WTC11 (cell line): ENCODE results near the gene BEGAIN. TPM values are rescaled to one million over a fixed set of nuclear protein-coding genes. Genes with fewer than 3 reads are reported as not detected.

Experiments
- ATAC-seq: fragments of 200-7000 bp; cut with Tn5 transposase; 2 replicates; pipeline ENCODE4 v1.10.0; 2021; ENCODE audit warnings: mild to moderate bottlenecking, moderate library complexity
- CTCF ChIA-PET: fragments of 300-600 bp; sonication (Branson Sonifier 250); formaldehyde crosslinking; loops from one replicate; lab custom pipeline; 2021; ENCODE audit warnings: antibody characterized with exemption; lab: Charles Lee
- POLR2A ChIA-PET: fragments of 350-600 bp; sonication (Branson Sonifier 250); formaldehyde crosslinking; loops from one replicate; lab custom pipeline; 2021; ENCODE audit warnings: antibody characterized with exemption; lab: Charles Lee
- DNase-seq: peaks from one replicate; pipeline ENCODE4 v3.0.0; 2021; ENCODE audit warnings: low spot score
- H3K27ac Mint-ChIP-seq: 2 replicates; pipeline ENCODE4 v1.8.0; 2021; ENCODE audit warnings: mixed read lengths
- H3K27me3 Mint-ChIP-seq: 2 replicates; pipeline ENCODE4 v1.8.0; 2021; ENCODE audit warnings: low read depth, mild to moderate bottlenecking, moderate library complexity, mixed read lengths
- H3K36me3 Mint-ChIP-seq: 2 replicates; pipeline ENCODE4 v1.8.0; 2021; ENCODE audit warnings: mixed read lengths
- H3K4me1 Mint-ChIP-seq: 2 replicates; pipeline ENCODE4 v1.8.0; 2022; ENCODE audit warnings: mixed read lengths
- H3K4me3 Mint-ChIP-seq: 2 replicates; pipeline ENCODE4 v1.8.0; 2021; ENCODE audit warnings: mild to moderate bottlenecking, moderate library complexity, mixed read lengths
- H3K9me3 Mint-ChIP-seq: 2 replicates; pipeline ENCODE4 v1.8.0; 2021; ENCODE audit warnings: mixed read lengths
- ARID4B ChIP-seq: sonication (generic); formaldehyde crosslinking; IDR thresholded peaks from 2 replicates; pipeline ENCODE4 v1.8.0; 2023; ENCODE audit warnings: missing genetic modification reagents, mild to moderate bottlenecking, borderline replicate concordance
- CBFB ChIP-seq: sonication (generic); formaldehyde crosslinking; IDR thresholded peaks from 2 replicates; pipeline ENCODE4 v1.8.1; 2022; ENCODE audit warnings: mild to moderate bottlenecking, low read depth, missing genetic modification reagents
- E2F5 ChIP-seq: sonication (generic); formaldehyde crosslinking; IDR thresholded peaks from 2 replicates; pipeline ENCODE4 v1.8.1; 2022; ENCODE audit warnings: mild to moderate bottlenecking, moderate library complexity, missing genetic modification reagents
- ELF4 ChIP-seq: sonication (generic); formaldehyde crosslinking; IDR thresholded peaks from 2 replicates; pipeline ENCODE4 v1.8.1; 2022; ENCODE audit warnings: low read depth, mild to moderate bottlenecking, moderate library complexity, missing genetic modification reagents
- EMX1 ChIP-seq: fragments of 250-450 bp; sonication (Bioruptor Pico); IDR thresholded peaks from 2 replicates; pipeline ENCODE4 v1.8.0; 2021; ENCODE audit warnings: mild to moderate bottlenecking
- FOXP1 ChIP-seq: sonication (generic); formaldehyde crosslinking; IDR thresholded peaks from 2 replicates; pipeline ENCODE4 v1.8.0; 2022; ENCODE audit warnings: missing genetic modification reagents, mild to moderate bottlenecking, moderate library complexity, borderline replicate concordance
- FOXP4 ChIP-seq: sonication (generic); formaldehyde crosslinking; IDR thresholded peaks from 2 replicates; pipeline ENCODE4 v1.8.0; 2022; ENCODE audit warnings: mild to moderate bottlenecking, missing genetic modification reagents
- HMGXB4 ChIP-seq: sonication (generic); formaldehyde crosslinking; IDR thresholded peaks from 2 replicates; pipeline ENCODE4 v1.8.1; 2023; ENCODE audit warnings: mild to moderate bottlenecking, moderate library complexity, missing genetic modification reagents
- MLX ChIP-seq: sonication (generic); formaldehyde crosslinking; IDR thresholded peaks from 2 replicates; pipeline ENCODE4 v1.8.1; 2023; ENCODE audit warnings: mild to moderate bottlenecking, missing genetic modification reagents, moderate library complexity
- MYBL2 ChIP-seq: sonication (generic); formaldehyde crosslinking; IDR thresholded peaks from 2 replicates; pipeline ENCODE4 v1.8.1; 2023; ENCODE audit warnings: mild to moderate bottlenecking, moderate library complexity, missing genetic modification reagents
- ZNF138 ChIP-seq: sonication (generic); formaldehyde crosslinking; conservative IDR thresholded peaks from 2 replicates; pipeline ENCODE4 v1.8.1; 2022; ENCODE audit warnings: mild to moderate bottlenecking, moderate library complexity, missing genetic modification reagents
- ZNF423 ChIP-seq: fragments of 250-450 bp; sonication (Bioruptor Pico); IDR thresholded peaks from 2 replicates; pipeline ENCODE4 v2.1.2; 2022; ENCODE audit warnings: mild to moderate bottlenecking, moderate library complexity
- ZNF512 ChIP-seq: sonication (generic); formaldehyde crosslinking; IDR thresholded peaks from 2 replicates; pipeline ENCODE4 v1.8.1; 2022; ENCODE audit warnings: missing genetic modification reagents, borderline replicate concordance
- ZSCAN18 ChIP-seq: fragments of 250-450 bp; sonication (Bioruptor Pico); IDR thresholded peaks from 2 replicates; pipeline ENCODE4 v2.1.2; 2022; ENCODE audit warnings: mild to moderate bottlenecking, moderate library complexity
- total RNA-seq: library from RNA; stranded (reverse); gene quantifications from 3 replicates; pipeline ENCODE4 v1.2.3, GENCODE V29; 2021

The BEGAIN gene
- total RNA-seq, 1 experiment from 2014 or later, result 1.3 TPM

- TF ChIP-seq MLX (CRISPR knock-in tag) (no peak), EMX1 (CRISPR knock-in tag) (no peak), ZNF423 (no peak), CBFB (CRISPR knock-in tag) (no peak)
Observed at GRCh38 chr14:100556140-100556475, 31.1 kb downstream of the BEGAIN start (continued).

- Mint-ChIP-seq H3K27me3 (peaks cover 5% of the 10 kb centered on the region), H3K27ac (no peak overlapping the region), H3K4me1 (peaks cover 14% of the 10 kb centered on the region), H3K4me3 (no peak overlapping the region), H3K9me3 (no peaks in the 10 kb centered on the region), H3K36me3 (no peaks in the 10 kb centered on the region)
- POLR2A ChIA-PET, result interaction anchor here (1.2 kb wide), 1 partner anchor 21 kb away, joined by 3 read pairs; no protein-coding TSS in a partner anchor
- ATAC-seq, result peak; percentile 19
- CTCF ChIA-PET, result interaction anchor here (1.1 to 3.4 kb wide), 5 partner anchors 10 to 97 kb away, joined by 4 to 25 read pairs (median 6); no protein-coding TSS in a partner anchor
- DNase-seq, result no peak
- no peak for TF ChIP-seq FOXP1 (CRISPR knock-in tag)
- no peak for TF ChIP-seq FOXP4 (CRISPR knock-in tag)
- TF ChIP-seq ARID4B (CRISPR knock-in tag), result no peak
- no peak for TF ChIP-seq HMGXB4 (CRISPR knock-in tag)
- no peak for TF ChIP-seq E2F5 (CRISPR knock-in tag)
- no peak for TF ChIP-seq ELF4 (CRISPR knock-in tag)
- TF ChIP-seq ZNF138 (CRISPR knock-in tag), result no peak
- TF ChIP-seq ZNF512 (CRISPR knock-in tag), result no peak
- no peak for TF ChIP-seq MYBL2 (CRISPR knock-in tag)
- no peak for TF ChIP-seq ZSCAN18 (CRISPR knock-in tag)
Observed at GRCh38 chr14:100555436-100556139, 31.6 kb downstream of the BEGAIN start.
